Left ventricle myocardium inferior (tissue), 1 donor: ENCODE results near the gene SDR42E2. TPM values are rescaled to one million over a fixed set of nuclear protein-coding genes. Genes with fewer than 3 reads are reported as not detected.

ENCODE experiments used
- DNase-seq: peaks from one replicate; pipeline ENCODE4 v3.0.0-alpha.2; 2020
- H3K27ac ChIP-seq: fragments of 200-600 bp; replicated peaks from 2 replicates; pipeline ENCODE4 v1.8.0; 2021
- H3K27me3 ChIP-seq: fragments of 200-600 bp; 2 replicates; pipeline ENCODE4 v1.8.0; 2021; ENCODE audit warnings: low read depth
- H3K36me3 ChIP-seq: fragments of 200-600 bp; 2 replicates; pipeline ENCODE4 v1.8.0; 2021
- H3K4me1 ChIP-seq: fragments of 200-600 bp; 2 replicates; pipeline ENCODE4 v1.8.0; 2021
- H3K4me3 ChIP-seq: fragments of 200-600 bp; 2 replicates; pipeline ENCODE4 v1.8.0; 2021; ENCODE audit warnings: mild to moderate bottlenecking, moderate library complexity
- H3K9me3 ChIP-seq: fragments of 200-600 bp; replicated peaks from 2 replicates; pipeline ENCODE4 v1.8.0; 2021
- intact Hi-C: fragments of 100-400 bp; cut with micrococcal nuclease; formaldehyde crosslinking; loops from one replicate; pipeline ENCODE4 v1.11.0; 2022
- total RNA-seq: library from RNA; stranded (reverse); fragmentation: NEBNext Ultra II Directional; extraction: Animal tissue kit (Norgen Biotek cat#: 25700); gene quantifications from one replicate; pipeline ENCODE4 v1.2.1, GENCODE V29; 2021
- TF ChIP-seq, protein P1 (sequence below): fragments of 200-600 bp; IDR thresholded peaks from 2 replicates; pipeline ENCODE4 v1.8.0; 2021; ENCODE audit warnings: antibody characterized with exemption, mild to moderate bottlenecking, borderline replicate concordance
- donor health status: DM: no; HTN: yes; CAD: no; lungs with severe emphysema.

SDR42E2 gene
- total RNA-seq, 1 donor from 2014 or later: 0.08 TPM

GRCh38 chr16:22190081-22190775 lies 27.9 kb downstream of the SDR42E2 start:
- intact Hi-C loops: no loop called here
- no peak for DNase-seq
- H3K27ac ChIP-seq: peak overlapping the region; percentile 95

GRCh38 chr16:22190776-22191531 lies 28.6 kb downstream of the SDR42E2 start:
- Histone ChIP-seq H3K4me3 (peak overlapping the region; percentile 92), H3K4me1 (peaks cover 48% of the 10 kb centered on the region), H3K27ac (peak overlapping the region; percentile 95), H3K27me3 (no peaks in the 10 kb centered on the region), H3K9me3 (no peaks in the 10 kb centered on the region), H3K36me3 (no peaks in the 10 kb centered on the region)
- peak; percentile 100 for DNase-seq
- intact Hi-C loops: no loop called here
- TF ChIP-seq, protein P1, sequence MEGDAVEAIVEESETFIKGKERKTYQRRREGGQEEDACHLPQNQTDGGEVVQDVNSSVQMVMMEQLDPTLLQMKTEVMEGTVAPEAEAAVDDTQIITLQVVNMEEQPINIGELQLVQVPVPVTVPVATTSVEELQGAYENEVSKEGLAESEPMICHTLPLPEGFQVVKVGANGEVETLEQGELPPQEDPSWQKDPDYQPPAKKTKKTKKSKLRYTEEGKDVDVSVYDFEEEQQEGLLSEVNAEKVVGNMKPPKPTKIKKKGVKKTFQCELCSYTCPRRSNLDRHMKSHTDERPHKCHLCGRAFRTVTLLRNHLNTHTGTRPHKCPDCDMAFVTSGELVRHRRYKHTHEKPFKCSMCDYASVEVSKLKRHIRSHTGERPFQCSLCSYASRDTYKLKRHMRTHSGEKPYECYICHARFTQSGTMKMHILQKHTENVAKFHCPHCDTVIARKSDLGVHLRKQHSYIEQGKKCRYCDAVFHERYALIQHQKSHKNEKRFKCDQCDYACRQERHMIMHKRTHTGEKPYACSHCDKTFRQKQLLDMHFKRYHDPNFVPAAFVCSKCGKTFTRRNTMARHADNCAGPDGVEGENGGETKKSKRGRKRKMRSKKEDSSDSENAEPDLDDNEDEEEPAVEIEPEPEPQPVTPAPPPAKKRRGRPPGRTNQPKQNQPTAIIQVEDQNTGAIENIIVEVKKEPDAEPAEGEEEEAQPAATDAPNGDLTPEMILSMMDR: no peak

More at GRCh38 chr16:22190081-22190775, 27.9 kb downstream of the SDR42E2 start:
- Histone ChIP-seq H3K27me3 (no peaks in the 10 kb centered on the region), H3K4me1 (peaks cover 45% of the 10 kb centered on the region), H3K9me3 (no peaks in the 10 kb centered on the region), H3K4me3 (peak overlapping the region; percentile 92), H3K36me3 (no peaks in the 10 kb centered on the region)
- TF ChIP-seq, protein P1: peak; percentile 12

DNA sequence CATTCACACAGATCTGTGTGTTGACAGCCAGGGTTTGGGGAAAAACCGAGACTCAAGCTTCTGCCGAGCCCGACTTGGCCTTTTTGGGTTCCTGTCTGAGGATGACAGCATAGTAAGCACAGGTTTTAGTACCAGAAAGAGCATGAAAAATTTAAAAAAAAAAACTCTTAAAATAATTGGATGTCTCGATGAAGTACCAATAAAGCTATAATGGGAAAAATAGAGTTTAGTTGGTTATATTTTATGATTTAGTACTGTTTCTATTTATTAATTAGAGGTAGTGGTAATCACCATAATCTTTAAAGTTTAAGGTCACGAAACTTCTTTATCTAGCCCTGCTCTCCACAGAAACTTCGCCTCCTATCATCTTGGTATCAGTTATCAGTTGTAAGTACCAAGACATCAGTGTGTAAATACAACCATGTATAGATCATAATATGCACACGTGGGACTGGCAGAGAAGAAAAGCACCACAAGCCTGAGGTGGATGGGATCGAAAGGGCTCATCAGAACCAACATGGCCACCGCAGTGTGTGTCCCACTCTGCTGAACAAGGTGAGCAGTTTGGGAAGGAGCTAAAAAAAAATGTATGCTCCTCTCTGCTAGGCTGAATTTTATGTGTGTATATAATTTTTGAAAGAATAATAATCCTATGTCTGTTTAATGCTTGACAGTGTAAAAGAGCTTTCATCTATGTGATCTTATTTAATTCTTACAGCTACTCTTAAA lies 29.4 kb downstream of the SDR42E2 start:
- intact Hi-C loops: no loop called here

DNA sequence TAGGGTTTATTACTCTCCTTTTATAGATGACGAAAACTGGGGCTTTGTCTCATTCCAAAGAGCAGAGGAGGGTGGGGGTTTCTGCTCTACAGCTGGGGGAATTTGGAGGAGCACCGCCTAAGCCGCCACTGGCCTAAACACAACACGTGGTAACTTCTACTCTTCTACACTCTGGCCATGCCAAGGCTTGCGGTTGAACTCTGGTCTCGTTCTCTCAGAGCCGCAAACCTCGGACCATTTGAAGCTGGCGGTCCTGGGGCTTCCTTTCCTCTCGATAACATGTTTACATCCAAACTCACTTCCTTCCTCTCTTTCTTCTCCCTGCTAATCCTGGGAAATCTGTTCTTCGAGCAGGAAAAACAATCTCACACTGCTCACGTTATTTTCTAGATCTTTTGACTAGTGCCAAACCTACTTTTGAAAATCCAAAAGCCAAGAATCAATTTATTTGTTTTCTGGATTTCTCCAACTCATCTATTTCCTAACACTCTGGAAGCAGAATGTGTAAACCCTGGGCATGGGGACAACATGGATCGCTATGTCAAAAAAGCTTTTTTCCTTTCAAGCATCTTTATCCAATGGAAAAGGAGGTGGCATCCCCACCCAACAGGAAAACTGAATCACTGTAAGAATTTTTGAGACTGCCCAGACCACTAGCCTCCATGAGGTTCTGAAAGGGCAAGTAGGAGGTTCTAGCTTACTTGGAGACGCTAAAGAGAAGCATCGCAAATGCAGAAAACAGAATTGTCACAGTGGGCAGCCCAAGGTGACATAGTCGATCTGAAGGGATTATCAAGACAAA lies 30.2 kb downstream of the SDR42E2 start:
- H3K27ac ChIP-seq: peak overlapping the region; percentile 95
- H3K4me3 ChIP-seq: peak overlapping the region; percentile 92
- no peaks in the 10 kb centered on the region for H3K36me3 ChIP-seq
- intact Hi-C loops: no loop called here
- H3K9me3 ChIP-seq: no peaks in the 10 kb centered on the region
- no peaks in the 10 kb centered on the region for H3K27me3 ChIP-seq
- TF ChIP-seq, protein P1: no peak
- H3K4me1 ChIP-seq: peaks cover 55% of the 10 kb centered on the region
- DNase-seq: peak; percentile 77

More for the DNA sequence above, 29.4 kb downstream of the SDR42E2 start:
- Histone ChIP-seq H3K36me3 (no peaks in the 10 kb centered on the region), H3K27ac (peak overlapping the region; percentile 95), H3K4me3 (peak overlapping the region; percentile 92), H3K4me1 (peaks cover 55% of the 10 kb centered on the region), H3K9me3 (no peaks in the 10 kb centered on the region), H3K27me3 (no peaks in the 10 kb centered on the region)
- TF ChIP-seq, protein P1: no peak
- DNase-seq: no peak

DNA sequence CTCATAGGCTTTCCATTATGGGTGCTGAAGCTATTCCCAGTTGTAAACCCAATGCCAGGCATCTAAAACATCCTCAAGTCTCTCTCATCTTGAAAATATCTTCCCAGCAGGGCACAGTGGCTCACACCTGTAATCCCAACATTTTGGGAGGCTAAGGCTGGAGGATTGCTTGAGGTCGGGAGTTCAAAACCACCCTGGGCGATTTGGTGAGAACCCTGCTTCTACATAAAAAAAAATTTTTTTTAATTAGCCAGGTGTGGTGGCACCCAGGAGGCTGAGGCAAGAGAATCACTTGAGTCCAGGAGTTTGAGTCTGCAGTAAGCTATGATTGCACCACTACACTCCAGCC lies 30.7 kb downstream of the SDR42E2 start:
- TF ChIP-seq, protein P1: no peak
- H3K27ac ChIP-seq: peak overlapping the region; percentile 95
- DNase-seq: no peak

More for the DNA sequence above, 30.7 kb downstream of the SDR42E2 start:
- intact Hi-C loops: no loop called here
- Histone ChIP-seq H3K27me3 (no peaks in the 10 kb centered on the region), H3K36me3 (no peaks in the 10 kb centered on the region), H3K4me1 (peaks cover 55% of the 10 kb centered on the region), H3K9me3 (no peaks in the 10 kb centered on the region), H3K4me3 (no peak overlapping the region)
